Esophagus (tissue), 2 donors: Measurements from ENCODE around the gene VGLL4. TPM values are rescaled to one million over a fixed set of nuclear protein-coding genes. Genes with fewer than 3 reads are reported as not detected.
"Not testable (repeated sequence)": the region's sequence is repeated elsewhere in the genome, so short reads cannot be mapped to it uniquely, and the experiment has no call there.

Source experiments
- H3K27ac ChIP-seq, 2 donors: one replicate each; pipeline ENCODE4 v1.5.1; 2013; ENCODE audit warnings: low read depth in 2 of 2, mild to moderate bottlenecking in 2 of 2, inconsistent platforms in 1 of 2, low read length in 1 of 2, moderate library complexity in 1 of 2
- H3K27me3 ChIP-seq, 2 donors: one replicate each; pipeline ENCODE4 v1.6.1; 2013; ENCODE audit warnings: low read length in 2 of 2, control low read depth in 1 of 2, mild to moderate bottlenecking in 1 of 2; ENCODE audit not compliant: insufficient read depth in 2 of 2, control insufficient read depth in 1 of 2
- H3K36me3 ChIP-seq, 2 donors: one replicate each; pipeline ENCODE4 v1.6.1; 2013; ENCODE audit warnings: low read length in 1 of 2; ENCODE audit not compliant: control insufficient read depth in 2 of 2, insufficient read depth in 2 of 2
- H3K4me1 ChIP-seq, 2 donors: one replicate each; pipeline ENCODE4 v1.6.1; 2013; ENCODE audit warnings: low read length in 1 of 2; ENCODE audit not compliant: control insufficient read depth in 2 of 2, insufficient read depth in 2 of 2
- H3K4me3 ChIP-seq, 2 donors: one replicate each; pipeline ENCODE4 v1.5.1; 2013; ENCODE audit warnings: low read length in 2 of 2, mild to moderate bottlenecking in 2 of 2, low read depth in 1 of 2, moderate library complexity in 1 of 2
- H3K9me3 ChIP-seq, 2 donors: one replicate each; pipeline ENCODE4 v1.6.1; 2013; ENCODE audit warnings: mild to moderate bottlenecking in 2 of 2, low read depth in 1 of 2, low read length in 1 of 2, moderate library complexity in 1 of 2; ENCODE audit not compliant: control insufficient read depth in 2 of 2, insufficient read depth in 1 of 2
- WGBS, 2 donors: extraction: QIAGEN DNeasy Blood & Tissue Kit; methylation state at CpG; one replicate each; pipeline ENCODE4 v1.1.7; 2013; 5-methylcytosine and 5-hydroxymethylcytosine counted together
- polyA plus RNA-seq, 2 donors: library from polyadenylated mRNA; stranded (reverse); fragments of 200-250 nt; gene quantifications; one replicate each; pipeline ENCODE4 v1.2.3, GENCODE V29; 2013
- donor health status: healthy with polysubstance abuse.
- donor health status: Bipolar disorder and iron deficiency.

VGLL4 gene
- polyA plus RNA-seq, 2 donors, result 23.1 to 26.3 TPM

DNA sequence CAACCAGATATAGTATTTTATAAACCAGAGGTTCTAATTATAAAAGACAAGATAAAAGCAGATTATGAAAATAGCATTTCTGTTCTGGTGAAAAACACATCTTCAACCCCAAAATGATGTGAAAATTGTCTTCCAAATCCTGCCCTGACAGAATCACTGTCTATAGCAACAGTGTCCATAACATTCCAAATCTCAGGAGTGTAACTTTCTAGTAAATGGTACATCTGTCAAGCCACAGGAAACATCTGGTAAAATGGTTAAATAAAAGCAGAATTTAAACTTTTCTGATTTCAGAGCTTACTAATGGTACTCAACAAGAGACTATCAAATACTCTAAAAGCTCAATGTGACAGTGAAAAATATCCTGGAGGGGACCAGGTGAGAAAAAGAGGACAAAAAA lies 60.5 kb downstream of the VGLL4 start:
- peak overlapping the region in 1 of 2 donors; percentile 2 for H3K27ac ChIP-seq
- H3K4me3 ChIP-seq, result no peak overlapping the region
- H3K9me3 ChIP-seq, result no peaks in the 10 kb centered on the region
- H3K36me3 ChIP-seq, result no peaks in the 10 kb centered on the region
- H3K27me3 ChIP-seq, result no peaks in the 10 kb centered on the region
- H3K4me1 ChIP-seq, result peaks cover 17% of the 10 kb centered on the region in 2 donors

DNA sequence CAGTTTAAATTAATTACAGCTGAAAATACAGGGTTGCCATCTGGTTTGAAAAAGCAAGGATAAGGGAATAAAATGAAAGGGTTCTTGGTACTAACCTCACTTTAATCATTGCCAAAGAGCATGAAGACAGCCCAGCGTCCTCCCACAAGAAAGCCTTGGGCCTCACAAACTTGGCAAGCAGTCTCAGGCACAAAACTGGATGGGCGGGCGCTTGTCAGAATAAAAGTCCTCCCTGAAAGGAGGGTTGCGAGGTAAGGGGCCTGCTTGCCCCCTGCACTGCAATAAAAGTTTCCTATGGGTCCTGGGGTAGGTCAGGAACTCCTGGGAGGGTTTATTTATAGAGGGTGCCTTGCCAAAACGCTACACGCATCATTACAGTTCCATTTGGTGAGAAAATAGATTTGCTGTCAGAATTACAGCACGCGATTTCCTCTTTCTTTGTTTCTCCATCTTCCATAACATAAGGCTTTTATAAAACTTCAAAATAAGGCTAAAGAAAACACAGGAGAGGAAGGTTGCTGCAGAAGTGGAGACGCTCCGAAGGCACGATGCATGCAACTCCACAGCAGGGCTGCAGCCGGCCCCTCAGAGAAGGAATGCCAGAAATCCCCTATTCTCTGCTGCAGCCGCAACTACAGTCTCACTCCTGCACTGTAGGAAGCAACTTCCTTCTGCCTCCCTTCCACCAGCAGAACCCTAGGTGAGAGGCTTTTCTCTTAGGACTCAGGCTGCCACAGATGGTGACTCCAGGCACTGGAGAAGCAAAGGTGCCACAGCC lies 61.3 kb downstream of the VGLL4 start:
- H3K4me1 ChIP-seq, result peaks cover 14 to 15% of the 10 kb centered on the region in 2 donors
- H3K27ac ChIP-seq, result peak overlapping the region; percentile 83 to 90
- 8 to 14% methylated on average over 13 of the region's 13 CpGs for WGBS, 2 donors
- no peaks in the 10 kb centered on the region for H3K36me3 ChIP-seq
- no peaks in the 10 kb centered on the region for H3K9me3 ChIP-seq
- H3K4me3 ChIP-seq, result peak overlapping the region in 1 of 2 donors; percentile 27
- no peaks in the 10 kb centered on the region for H3K27me3 ChIP-seq

DNA sequence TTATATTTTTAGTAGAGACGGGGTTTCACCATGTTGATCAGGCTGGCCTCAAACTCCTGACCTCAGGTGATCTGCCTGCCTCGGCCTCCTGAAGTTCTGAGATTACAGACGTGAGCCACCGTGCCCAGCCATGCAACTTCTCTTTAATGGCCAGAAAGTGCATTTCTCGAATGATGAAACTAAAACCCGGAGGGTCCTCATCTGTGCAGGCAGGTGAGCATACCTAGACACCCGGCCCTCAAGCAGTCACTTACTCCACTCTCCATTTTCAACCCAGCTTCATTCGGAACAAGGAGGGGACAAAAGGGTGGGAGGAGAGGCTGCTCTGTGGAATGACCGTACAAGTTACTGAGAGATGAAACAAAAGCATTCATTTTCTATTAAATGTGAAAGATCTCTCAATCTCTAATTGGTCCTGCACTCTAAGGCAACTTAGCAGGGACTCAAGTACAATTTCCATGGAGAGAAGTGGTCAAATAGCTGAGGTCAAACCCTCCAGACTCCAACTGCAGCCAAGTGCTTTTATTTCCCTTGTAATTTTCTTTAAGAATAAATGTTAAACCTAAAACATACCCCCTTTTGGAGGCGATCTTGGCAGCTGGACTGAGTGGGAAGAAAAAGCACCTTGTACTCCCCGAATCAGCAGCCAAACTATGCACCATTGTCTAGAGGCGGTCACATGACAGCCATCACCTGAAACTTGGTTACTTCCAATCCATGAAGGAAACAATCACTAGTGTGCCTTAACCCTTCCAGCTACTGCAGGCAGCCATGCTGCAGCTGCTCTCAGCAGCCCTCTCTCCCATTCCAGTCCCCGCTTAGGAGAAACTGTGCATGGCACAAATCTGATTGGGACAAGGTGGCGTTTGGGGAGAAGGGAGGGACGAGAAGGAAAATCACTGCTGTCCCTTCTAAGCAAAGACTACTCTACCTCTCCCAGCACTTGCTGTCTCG lies 62.2 kb downstream of the VGLL4 start:
- H3K27ac ChIP-seq, result peak overlapping the region; percentile 83 to 90
- H3K36me3 ChIP-seq, result peaks cover 0 to 2% of the 10 kb centered on the region in 2 donors
- WGBS, 2 donors, result 37 to 39% methylated on average over 16 of the region's 16 CpGs
- H3K9me3 ChIP-seq, result no peaks in the 10 kb centered on the region
- H3K27me3 ChIP-seq, result no peaks in the 10 kb centered on the region
- peak overlapping the region in 1 of 2 donors; percentile 27 for H3K4me3 ChIP-seq
- peaks cover 17 to 18% of the 10 kb centered on the region in 2 donors for H3K4me1 ChIP-seq

DNA sequence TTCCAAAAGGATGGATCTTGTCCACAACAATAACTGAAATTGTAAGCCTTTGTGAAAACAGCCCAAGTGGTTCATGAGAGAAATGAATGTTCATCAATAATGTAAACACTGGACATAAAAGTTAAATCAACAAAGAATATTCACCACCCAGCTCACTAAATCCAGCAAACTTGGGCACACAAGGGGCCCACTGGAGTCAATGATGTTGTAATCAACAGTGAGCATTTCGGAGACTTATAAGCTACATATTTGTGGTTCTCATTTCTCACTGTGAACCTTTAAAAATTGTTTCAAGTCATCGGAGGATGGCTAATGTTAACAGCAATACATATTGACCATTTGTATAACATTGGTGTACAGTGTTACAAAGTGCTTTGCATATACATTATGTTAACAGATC lies 63.1 kb downstream of the VGLL4 start:
- no peaks in the 10 kb centered on the region for H3K9me3 ChIP-seq
- H3K27ac ChIP-seq, result no peak overlapping the region
- H3K27me3 ChIP-seq, result no peaks in the 10 kb centered on the region
- H3K4me1 ChIP-seq, result peaks cover 18 to 19% of the 10 kb centered on the region in 2 donors
- 75 to 85% methylated on average over 2 of the region's 2 CpGs for WGBS, 2 donors
- peaks cover 0 to 4% of the 10 kb centered on the region in 2 donors for H3K36me3 ChIP-seq
- H3K4me3 ChIP-seq, result no peak overlapping the region

DNA sequence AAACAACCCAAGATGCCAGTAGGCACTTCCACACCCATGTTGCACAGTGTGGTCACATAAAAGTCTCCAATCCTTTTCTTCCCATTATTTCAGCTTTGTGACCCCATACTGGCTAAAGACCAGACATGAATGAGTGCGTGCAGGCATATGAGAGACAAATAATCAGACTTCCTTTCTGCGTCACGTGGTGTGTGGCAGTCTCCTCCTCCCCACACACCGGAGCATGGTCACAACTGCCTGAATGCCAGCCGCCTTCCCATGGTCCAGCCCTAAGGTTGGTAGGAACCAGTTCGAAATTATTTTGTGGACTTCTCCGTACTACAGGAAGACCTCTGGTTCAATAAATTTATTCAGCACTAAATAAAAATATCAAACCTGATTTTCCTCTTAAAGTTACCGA lies 65.5 kb downstream of the VGLL4 start:
- 87 to 94% methylated on average over 8 of the region's 8 CpGs for WGBS, 2 donors
- H3K36me3 ChIP-seq, result peaks cover 0 to 7% of the 10 kb centered on the region in 2 donors
- no peak overlapping the region for H3K4me3 ChIP-seq
- no peak overlapping the region for H3K27ac ChIP-seq
- H3K4me1 ChIP-seq, result peaks cover 14 to 16% of the 10 kb centered on the region in 2 donors
- H3K9me3 ChIP-seq, result no peaks in the 10 kb centered on the region
- H3K27me3 ChIP-seq, result no peaks in the 10 kb centered on the region

DNA sequence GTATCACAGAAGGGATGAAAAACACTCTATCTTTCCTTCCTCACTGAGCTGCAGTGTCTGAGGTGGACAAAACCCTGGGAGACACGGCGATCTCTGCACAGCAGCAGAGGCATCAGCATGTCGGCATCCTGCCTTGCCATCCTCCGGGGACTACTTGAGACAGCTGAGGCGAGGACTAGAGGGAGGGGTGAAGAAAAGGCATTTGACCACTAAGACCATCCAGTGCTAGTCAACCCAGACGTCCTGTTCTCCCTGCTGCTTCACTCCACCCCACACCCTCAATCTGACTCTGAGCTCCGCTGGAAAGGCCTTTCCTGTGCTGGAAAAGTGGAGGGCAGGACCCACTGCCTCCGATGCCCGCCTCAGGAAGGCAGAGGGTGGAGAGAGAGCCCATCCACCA lies 67.3 kb downstream of the VGLL4 start:
- Histone ChIP-seq H3K27me3 (no peaks in the 10 kb centered on the region), H3K4me3 (no peak overlapping the region), H3K9me3 (no peaks in the 10 kb centered on the region), H3K27ac (no peak overlapping the region), H3K36me3 (peaks cover 0 to 11% of the 10 kb centered on the region in 2 donors), H3K4me1 (peaks cover 8% of the 10 kb centered on the region in 2 donors)
- WGBS, 2 donors, result 74 to 76% methylated on average over 9 of the region's 9 CpGs

DNA sequence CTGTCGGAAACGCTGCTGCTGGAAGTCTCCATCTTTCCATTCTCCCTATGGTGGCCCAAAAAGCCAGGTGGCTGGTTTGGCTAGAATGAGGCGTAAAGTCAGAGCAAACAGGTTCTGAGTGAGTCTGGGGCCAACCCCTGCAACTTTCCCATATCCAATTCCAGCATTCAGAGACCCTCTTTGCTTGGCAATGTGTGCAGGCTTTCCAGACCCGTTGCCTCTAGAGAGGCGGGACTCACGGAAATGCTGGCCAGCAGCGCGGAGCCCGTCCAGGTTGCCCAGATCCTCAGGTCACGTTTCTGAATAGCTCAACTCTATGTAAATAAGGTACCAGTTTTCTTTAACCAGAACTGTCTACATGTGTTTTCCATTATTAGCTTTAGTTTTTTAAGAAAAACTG lies 68.0 kb downstream of the VGLL4 start:
- peaks cover 5% of the 10 kb centered on the region in 2 donors for H3K4me1 ChIP-seq
- H3K36me3 ChIP-seq, result peaks cover 0 to 11% of the 10 kb centered on the region in 2 donors
- 85 to 87% methylated on average over 10 of the region's 10 CpGs for WGBS, 2 donors
- no peaks in the 10 kb centered on the region for H3K27me3 ChIP-seq
- H3K9me3 ChIP-seq, result no peaks in the 10 kb centered on the region
- H3K4me3 ChIP-seq, result no peak overlapping the region
- no peak overlapping the region for H3K27ac ChIP-seq

DNA sequence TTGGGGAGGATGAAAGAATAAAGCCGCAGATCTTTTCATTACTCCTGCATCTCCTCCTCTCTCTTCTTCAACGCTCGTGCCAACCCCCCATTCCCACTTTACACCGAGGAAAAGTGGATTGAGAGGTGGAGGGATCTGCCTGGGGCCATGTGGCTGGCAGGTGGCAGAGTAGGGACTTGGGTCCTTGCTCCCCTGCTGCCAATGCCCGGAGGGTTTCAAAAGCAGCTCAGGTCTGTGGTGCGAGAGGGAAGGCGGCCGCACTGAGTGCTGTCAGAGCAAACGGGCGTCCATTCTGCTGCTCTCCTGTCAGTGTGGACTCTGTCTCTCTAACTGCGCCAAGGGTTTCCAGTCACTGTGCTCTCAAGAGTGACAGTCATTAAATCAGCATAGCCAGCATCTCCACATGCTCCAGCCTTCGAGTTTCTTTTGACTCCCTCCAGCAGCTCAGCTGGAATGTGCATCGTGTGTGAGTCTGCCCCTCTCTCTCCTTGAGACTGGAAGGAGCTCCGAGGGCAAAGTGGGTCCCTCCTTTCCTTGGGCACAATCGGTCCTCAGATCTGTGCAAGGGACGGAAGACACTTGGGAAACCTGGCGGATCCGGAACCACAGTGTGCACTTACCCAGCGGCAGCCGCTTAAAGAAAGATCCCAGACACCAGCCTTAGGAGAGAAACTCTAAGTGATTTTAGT lies 68.6 kb downstream of the VGLL4 start:
- WGBS, 2 donors, result 88 to 91% methylated on average over 20 of the region's 20 CpGs
- peaks cover 0 to 11% of the 10 kb centered on the region in 2 donors for H3K36me3 ChIP-seq

DNA sequence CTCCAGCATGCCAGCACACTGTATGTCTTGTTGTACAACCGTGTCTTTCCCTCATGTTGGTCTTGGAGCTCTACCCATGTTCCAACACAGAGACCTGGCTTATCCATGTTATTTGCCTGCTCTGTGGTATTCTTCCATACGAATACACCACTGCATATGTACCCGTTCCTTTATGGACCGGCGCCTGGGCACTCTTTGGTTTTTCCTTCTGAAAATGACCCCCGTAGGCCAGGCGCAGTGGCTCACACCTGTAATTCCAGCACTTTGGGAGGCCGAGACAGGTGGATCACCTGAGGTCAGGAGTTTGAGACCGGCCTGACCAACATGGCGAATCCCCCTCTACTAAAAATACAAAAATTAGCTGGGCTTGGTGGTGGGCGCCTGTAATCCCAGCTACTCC lies 71.1 kb downstream of the VGLL4 start:
- Histone ChIP-seq H3K4me1 (peaks cover 7 to 19% of the 10 kb centered on the region in 2 donors), H3K36me3 (peaks cover 0 to 11% of the 10 kb centered on the region in 2 donors)
- H3K4me3 ChIP-seq, H3K27ac ChIP-seq, H3K9me3 ChIP-seq, H3K27me3 ChIP-seq: not testable (repeated sequence)
- 92 to 97% methylated on average over 11 of the region's 11 CpGs for WGBS, 2 donors

More for the DNA sequence above, 68.6 kb downstream of the VGLL4 start:
- no peaks in the 10 kb centered on the region for H3K9me3 ChIP-seq
- no peaks in the 10 kb centered on the region for H3K27me3 ChIP-seq
- H3K4me1 ChIP-seq, result peaks cover 5 to 6% of the 10 kb centered on the region in 2 donors
- H3K4me3 ChIP-seq, result no peak overlapping the region
- no peak overlapping the region for H3K27ac ChIP-seq
